ENCODE results near the gene BMP6. TPM values are rescaled to one million over a fixed set of nuclear protein-coding genes. Genes with fewer than 3 reads are reported as not detected.

The BMP6 gene
- polyA plus RNA-seq, 4 donors, result 3.7 to 7.6 (median 7.3) TPM

DNA sequence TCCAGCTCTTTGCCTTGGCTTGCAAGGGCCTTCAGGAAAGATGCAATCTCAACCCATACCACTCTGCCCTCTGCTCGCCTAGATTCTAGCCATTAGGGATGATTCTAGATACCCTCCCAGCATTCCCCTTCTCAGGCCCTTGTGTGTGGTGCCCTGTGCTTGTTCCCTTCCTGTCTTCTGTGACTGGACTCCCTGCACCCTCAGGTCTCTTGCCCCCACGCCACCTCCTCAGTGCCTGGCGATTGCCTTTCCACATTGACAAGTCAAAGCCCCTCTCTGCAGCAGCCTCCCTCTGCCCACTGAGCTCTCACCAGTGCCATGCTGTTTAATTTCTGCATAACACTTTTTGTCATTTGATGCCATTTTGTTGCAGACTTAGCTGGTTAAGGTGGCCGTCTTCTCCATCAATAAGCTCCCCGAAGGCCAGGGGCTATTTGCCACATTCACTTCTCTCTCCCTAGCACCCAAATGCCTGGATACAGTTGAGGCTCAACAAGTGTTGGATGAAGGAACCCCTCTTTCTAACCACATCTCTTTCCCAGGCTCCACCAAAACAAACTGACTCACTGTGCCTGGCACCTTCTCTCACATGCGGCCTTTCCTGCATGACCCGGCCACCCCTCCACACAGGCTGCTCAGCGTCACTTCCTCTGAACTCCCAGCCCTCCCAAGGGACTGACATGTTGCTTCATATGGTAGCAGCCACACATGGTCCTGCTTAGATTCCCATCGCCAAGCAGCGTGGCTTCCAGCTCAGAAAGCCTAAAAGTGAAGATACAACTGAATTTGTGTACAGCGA, 189.3 kb downstream of the BMP6 start:
- no peak for DNase-seq (ENCODE audit: low read depth in 4 of 4, low spot score in 3 of 4)

DNA sequence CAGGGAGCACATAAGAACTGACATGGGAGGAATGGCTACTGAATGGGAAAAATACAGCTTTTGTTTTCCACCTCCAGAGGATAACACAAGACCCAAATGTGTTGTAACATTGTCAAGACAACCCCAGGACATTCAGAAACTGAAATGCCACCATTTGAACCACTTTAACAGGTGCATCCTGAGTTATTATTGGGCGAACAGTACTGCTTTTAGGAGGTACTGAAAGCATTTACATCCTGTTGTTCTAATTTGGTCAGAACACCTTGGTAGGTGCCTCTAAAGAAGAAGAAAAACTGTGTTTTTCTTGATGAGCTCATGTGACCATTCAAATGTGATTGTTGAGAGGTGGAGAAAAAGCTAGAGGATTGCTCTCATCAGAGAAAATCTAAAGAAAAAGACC, 191.1 kb downstream of the BMP6 start:
- DNase-seq (ENCODE audit: low read depth in 4 of 4, low spot score in 3 of 4), result no peak

DNA sequence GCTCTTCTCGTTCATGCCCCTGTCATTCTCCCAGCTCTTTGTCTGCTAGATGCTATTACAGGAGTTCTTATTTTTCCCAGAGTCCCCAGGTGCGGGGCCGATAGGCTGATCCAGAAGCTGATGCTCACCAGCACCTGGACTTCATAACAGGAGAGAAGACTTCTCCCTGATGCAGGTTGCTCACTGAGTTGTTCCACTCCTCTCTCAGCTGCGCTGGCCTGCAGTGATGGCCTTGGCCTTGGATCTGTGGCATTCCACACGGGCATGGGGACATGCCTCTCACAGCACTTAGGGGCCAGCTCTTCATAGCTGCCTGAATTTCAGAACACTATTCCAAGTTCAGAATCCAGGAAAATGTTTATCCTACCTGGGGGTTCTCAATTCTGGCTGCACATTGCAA, 191.8 kb downstream of the BMP6 start:
- no peak for DNase-seq (ENCODE audit: low read depth in 4 of 4, low spot score in 3 of 4)

DNA sequence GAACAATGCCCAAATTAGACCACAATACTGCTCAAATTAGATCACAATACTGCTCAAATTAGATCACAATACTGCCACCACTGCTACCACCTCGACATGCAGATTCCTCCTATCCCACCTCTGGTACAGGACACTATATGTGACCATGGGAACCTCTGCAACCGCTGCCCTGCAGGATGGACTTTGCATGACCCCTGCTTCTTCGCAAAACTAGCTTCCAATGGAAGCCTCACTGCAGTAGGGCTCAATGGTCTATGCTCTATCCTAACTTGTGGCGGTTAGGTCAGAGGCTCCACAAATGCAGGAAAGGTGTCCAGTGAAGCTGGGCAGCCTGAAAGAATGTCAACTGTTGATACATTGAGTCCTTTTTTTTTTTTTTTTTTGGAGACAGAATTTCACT, 192.5 kb downstream of the BMP6 start:
- no peak for DNase-seq (ENCODE audit: low read depth in 4 of 4, low spot score in 3 of 4)

DNA sequence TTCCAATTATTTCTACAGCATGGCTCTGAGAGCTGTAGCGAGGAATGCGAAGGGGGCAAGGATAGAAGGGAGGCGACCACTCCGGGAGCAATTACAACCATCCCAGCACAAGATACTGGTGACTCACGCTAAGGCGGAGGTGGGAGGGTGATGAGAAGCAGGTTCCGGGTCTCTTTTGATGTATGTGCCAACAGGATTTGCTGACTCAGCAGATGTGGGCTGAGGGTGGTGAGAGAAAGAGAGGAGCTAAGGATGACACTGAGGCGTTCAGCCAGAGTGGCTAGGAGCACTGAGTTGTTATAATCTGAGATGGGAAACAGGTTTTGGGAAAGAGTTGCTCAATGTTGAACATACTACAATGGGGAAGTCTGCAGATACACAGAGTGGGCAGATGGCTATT, 194.0 kb downstream of the BMP6 start:
- no peak for DNase-seq (ENCODE audit: low read depth in 4 of 4, low spot score in 3 of 4)

DNA sequence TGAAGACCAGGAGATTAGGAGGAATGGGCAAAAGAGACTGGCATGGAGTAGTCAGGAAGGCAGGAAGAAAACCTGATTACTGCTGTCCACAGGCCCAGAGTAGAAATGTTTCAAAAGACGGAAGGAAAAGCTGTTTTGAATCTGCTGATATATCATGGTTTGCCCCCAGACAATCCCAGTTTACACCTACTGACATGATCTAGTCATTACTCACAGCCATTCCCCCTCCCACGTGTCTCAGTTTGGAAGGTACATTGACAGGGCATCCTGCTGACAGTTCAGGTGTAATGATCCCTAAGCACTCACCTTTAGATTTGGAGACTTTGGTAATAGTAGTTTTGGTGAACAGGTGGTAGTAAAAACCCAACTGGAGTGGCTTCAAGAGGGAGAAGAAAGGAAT, 194.5 kb downstream of the BMP6 start:
- no peak for DNase-seq (ENCODE audit: low read depth in 4 of 4, low spot score in 3 of 4)

DNA sequence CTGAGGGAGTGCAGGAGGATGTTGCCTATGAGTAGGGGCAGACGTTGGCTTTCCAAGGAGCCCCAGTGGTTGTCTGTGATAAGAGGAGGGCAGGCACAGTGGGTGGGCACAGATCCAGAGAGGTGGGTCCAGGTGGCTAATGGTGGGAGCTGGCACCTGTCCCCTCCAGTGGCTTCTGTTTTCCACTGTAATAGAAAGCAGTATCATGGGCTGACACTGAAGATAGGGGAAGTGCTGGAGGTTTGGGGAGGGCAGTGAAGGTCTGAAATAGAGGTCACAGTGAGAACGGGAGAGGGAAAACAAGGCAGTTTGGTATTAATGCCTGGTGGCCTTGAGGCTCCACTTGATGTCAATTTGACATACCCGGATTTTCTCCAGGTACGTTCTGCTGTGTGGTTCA, 195.1 kb downstream of the BMP6 start:
- DNase-seq (ENCODE audit: low read depth in 4 of 4, low spot score in 3 of 4), result no peak

DNA sequence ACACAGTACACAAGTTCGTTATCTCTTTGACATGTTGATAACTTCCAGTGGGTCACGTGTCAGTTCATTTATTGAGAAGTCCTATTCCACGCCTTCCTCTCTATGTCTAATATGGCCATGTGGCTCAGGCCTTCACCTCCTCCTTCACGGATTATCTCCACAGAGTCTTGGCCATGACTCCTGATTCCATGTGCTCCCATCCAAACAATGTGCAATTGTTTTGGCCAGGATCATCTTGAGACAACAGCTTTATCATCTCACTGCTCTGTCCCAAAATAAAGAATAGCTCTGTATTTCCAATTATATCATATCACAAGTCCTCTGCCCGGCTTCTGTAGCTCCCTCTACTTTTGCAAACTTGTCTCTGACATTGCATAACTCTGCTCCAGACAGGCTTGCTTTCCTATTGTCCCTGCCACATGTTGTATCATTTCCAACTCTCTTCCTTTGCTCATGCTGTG, 195.8 kb downstream of the BMP6 start:
- DNase-seq (ENCODE audit: low read depth in 4 of 4, low spot score in 3 of 4), result no peak

DNA sequence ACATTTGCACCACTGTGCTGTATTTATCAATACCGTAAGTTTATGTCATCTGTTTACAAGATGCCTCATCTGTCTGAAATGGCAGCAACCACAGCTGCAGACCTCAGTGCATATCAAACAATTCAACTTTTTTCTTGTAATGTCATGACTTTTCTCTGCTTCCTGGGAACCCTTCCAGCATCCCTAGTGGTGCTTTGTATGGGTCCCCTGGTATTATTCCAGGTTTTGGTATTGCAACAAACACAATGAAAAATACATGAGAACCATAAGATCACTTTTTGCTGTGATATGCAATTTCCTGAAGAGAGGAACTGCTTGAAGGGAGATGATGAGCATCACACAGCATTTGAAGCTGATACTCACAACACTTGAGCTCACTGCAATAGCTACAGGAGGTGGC, 196.7 kb downstream of the BMP6 start:
- DNase-seq (ENCODE audit: low read depth in 4 of 4, low spot score in 3 of 4), result no peak

DNA sequence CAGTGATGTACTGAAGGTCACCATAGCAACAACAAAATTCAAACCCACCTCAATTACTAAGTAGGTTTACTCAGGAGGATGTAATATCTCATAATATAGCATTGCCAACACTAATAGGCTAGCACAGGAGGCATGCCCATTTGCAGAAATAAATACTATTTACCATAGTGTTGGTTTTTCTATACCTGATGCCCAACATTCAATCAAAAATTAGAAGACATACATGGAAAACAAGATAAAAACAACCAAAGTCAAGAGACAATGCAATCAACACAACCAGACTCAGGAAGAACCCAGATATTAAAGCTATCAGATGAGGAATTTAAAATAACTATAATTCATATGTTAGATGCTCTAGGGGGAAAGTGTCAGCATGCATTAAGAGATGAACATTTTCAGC, 199.0 kb downstream of the BMP6 start:
- DNase-seq (ENCODE audit: low read depth in 4 of 4, low spot score in 3 of 4), result no peak

Other genes with a start within 250 kb of the BMP6 start
- gene DSP, start 184.4 kb upstream of the BMP6 start, polyA plus RNA-seq (ENCODE audit: insufficient read length in 4 of 4), result 10 to 100 TPM in 3 of 4 donors, 1 to 10 TPM in 1; 5.4 to 95.4 (median 69.9) TPM
- 10 to 100 TPM; 16.3 to 27.8 (median 22.5) TPM for gene SNRNP48, start 135.9 kb upstream of the BMP6 start, polyA plus RNA-seq (ENCODE audit: insufficient read length in 4 of 4)
- 100 to 1,000 TPM in 3 of 4 donors, 10 to 100 TPM in 1; 92.4 to 204 (median 107) TPM for gene TXNDC5, start 184.7 kb downstream of the BMP6 start, polyA plus RNA-seq (ENCODE audit: insufficient read length in 4 of 4)

Measured in left renal pelvis (tissue), 4 donors.